Measurements from ENCODE around the gene STK39.

STK39 gene

GRCh38 chr2:168155680-168156079, 91.7 kb downstream of the STK39 start:
- TF ChIP-seq CTCF (IDR thresholded peaks at IDR 0.05; ENCODE audit: extremely low read depth, missing control alignments) = no peak
- DNase-seq (ENCODE audit: low spot score) = no peak

DNA sequence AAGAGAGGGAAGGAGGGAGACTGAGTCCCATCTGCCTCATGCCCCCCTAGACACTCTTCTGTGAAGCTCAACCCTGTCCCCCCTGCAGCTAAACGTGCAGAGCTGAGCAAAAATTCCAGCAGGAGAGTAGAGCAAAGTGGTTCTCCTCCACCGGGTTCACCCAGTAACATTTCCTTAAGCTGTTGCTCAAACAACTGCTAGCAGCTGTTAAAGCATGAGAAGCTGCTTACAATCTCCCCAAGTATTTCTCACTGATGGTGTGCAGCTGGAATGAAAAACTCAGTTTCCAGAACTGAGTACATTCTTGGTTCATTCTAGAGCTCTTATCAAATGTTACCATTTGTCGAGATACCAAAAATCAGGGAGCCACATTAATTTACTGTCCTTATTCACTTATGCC, 92.3 kb downstream of the STK39 start:
- no peak for DNase-seq (ENCODE audit: low spot score)
- no peak for TF ChIP-seq CTCF (IDR thresholded peaks at IDR 0.05; ENCODE audit: extremely low read depth, missing control alignments)

DNA sequence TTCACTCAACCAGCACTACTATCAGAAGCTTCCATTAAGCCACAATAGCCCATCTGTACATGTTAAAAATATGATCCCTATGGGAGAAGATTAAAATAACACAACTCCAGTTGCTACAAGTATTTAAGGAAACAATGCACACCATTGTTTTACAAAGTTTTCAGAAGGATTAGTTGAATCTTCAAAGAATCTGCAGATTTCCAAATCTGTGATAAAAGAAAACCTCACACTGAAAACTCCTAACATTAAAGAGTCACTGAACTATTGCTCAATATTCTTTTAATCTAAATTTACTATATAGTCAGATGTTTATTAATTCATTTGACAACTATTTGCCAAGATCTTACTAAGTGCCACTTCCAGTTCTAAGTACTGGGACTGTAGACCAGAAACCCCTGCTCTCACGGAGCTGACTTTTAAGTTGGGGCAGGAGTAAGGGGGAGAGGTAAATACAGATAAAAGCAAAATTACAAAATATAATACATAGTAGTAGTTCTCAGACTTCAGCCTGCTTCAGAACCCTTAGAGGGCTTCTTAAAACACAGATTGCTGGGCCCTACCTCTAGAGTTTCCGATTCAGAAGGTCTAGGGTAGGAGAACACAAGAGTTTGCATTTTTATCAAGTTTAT, 94.4 kb downstream of the STK39 start:
- no peak for TF ChIP-seq CTCF (IDR thresholded peaks at IDR 0.05; ENCODE audit: extremely low read depth, missing control alignments)
- DNase-seq (ENCODE audit: low spot score) = no peak

DNA sequence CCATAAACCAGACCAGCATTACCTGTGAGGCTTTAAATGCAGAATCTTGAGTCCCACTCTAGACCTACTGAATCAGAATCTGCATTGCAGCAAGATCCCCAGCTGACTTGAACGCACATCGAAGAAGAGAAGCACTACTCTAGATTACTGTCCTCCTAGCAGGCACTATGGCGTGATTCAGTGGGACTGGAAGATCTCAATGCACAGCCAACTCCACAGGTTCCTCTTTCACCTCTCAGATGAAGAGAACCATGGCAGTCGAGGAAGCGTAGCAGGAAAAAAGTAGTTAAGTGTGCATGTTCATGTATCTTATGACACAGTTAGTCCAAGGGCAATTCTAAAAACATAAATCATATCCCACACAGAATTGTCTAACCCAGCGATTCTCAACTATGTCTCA, 97.4 kb downstream of the STK39 start:
- no peak for DNase-seq (ENCODE audit: low spot score)
- no peak for TF ChIP-seq CTCF (IDR thresholded peaks at IDR 0.05; ENCODE audit: extremely low read depth, missing control alignments)

DNA sequence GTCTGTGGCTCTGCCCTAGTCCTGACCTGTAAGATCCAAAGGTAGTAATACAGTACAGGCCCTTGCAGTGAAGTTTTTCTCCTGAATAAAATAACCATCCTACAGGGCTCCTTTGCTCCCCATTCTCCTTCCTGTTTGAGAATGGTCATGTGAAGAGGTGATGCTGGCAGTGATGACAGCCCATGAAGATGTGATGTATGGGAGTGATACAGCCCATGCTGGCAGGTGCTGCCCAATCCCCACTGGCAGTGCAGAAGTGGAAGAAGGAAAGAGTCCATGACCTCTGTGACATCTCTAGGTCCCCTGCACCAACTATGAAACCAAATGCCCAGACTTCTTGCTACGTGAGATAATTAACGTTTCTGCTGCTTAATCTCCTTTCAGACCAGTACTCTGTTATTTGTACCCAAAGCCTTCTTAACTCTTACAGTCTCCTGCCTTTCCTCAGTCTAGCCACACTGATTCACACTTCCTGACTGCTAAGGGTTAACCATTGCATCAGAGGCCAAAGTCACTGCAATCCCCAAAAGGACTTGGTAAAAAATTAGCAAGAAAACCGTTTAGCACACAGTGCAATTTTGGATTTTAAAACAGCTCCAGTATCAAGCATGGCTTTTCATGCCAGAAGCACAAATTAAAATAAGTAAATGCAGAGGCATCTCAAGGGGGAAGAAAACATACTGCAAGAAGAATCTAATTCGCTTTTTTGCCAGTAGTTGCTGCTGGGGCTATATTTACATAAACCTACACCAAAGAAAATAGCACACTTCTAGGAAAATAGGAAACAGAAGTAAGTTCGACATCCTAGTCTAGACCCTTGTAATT, 98.0 kb downstream of the STK39 start:
- no peak for DNase-seq (ENCODE audit: low spot score)
- no peak for TF ChIP-seq CTCF (IDR thresholded peaks at IDR 0.05; ENCODE audit: extremely low read depth, missing control alignments)

GRCh38 chr2:168147830-168148794, 99.3 kb downstream of the STK39 start:
- TF ChIP-seq CTCF (IDR thresholded peaks at IDR 0.05; ENCODE audit: extremely low read depth, missing control alignments) = no peak
- DNase-seq (ENCODE audit: low spot score) = no peak

All from GM20000 (cell line).